Natural killer cell (primary cell): ENCODE data around the gene KRT37. TPM values are rescaled to one million over a fixed set of nuclear protein-coding genes. Genes with fewer than 3 reads are reported as not detected.

ENCODE experiments used
- ATAC-seq, 3 donors: fragments of 150-1000 bp in 2 of 3; fragments of 200-7000 bp in 1 of 3; cut with Tn5 transposase; 1 replicate in 1 of 3; 2 replicates in 2 of 3; pipeline ENCODE4 v1.10.0; 2021; ENCODE audit warnings: mild to moderate bottlenecking in 2 of 3, moderate library complexity in 2 of 3
- DNase-seq, 2 donors: peaks; one replicate each; pipeline versions ENCODE4 v3.0.0 to v3.0.0-alpha.2; 2013 to 2021; ENCODE audit warnings: mixed read lengths in 1 of 2
- H3K27ac ChIP-seq: one replicate; pipeline ENCODE4 v1.5.1; 2013; ENCODE audit warnings: mild to moderate bottlenecking, low read length
- H3K27me3 ChIP-seq: one replicate; pipeline ENCODE4 v1.6.1; 2013; ENCODE audit warnings: low read length; ENCODE audit not compliant: control insufficient read depth, insufficient read depth
- H3K36me3 ChIP-seq: one replicate; pipeline ENCODE4 v1.6.1; 2013; ENCODE audit warnings: low read length; ENCODE audit not compliant: control insufficient read depth, insufficient read depth
- H3K4me1 ChIP-seq: one replicate; pipeline ENCODE4 v1.6.1; 2013; ENCODE audit warnings: low read length; ENCODE audit not compliant: control insufficient read depth, insufficient read depth
- H3K4me3 ChIP-seq: one replicate; pipeline ENCODE4 v1.5.1; 2013; ENCODE audit warnings: low read length
- H3K9me3 ChIP-seq: one replicate; pipeline ENCODE4 v1.6.1; 2013; ENCODE audit warnings: low read length; ENCODE audit not compliant: control insufficient read depth, insufficient read depth
- H3K27ac Mint-ChIP-seq, 2 donors: one replicate each; pipeline ENCODE4 v1.8.0; 2022; ENCODE audit warnings: mild to moderate bottlenecking in 2 of 2, mixed read lengths in 2 of 2, moderate library complexity in 1 of 2
- H3K27me3 Mint-ChIP-seq, 2 donors: one replicate each; pipeline ENCODE4 v1.8.0; 2022; ENCODE audit warnings: low read depth in 2 of 2, mixed read lengths in 2 of 2
- H3K36me3 Mint-ChIP-seq: one replicate; pipeline ENCODE4 v1.8.0; 2022; ENCODE audit warnings: mixed read lengths
- H3K4me1 Mint-ChIP-seq, 2 donors: one replicate each; pipeline ENCODE4 v1.8.0; 2022; ENCODE audit warnings: mixed read lengths in 2 of 2
- H3K4me3 Mint-ChIP-seq: one replicate; pipeline ENCODE4 v1.8.0; 2022; ENCODE audit warnings: mild to moderate bottlenecking, moderate library complexity, mixed read lengths
- H3K9me3 Mint-ChIP-seq, 2 donors: one replicate each; pipeline ENCODE4 v1.8.0; 2022; ENCODE audit warnings: mixed read lengths in 2 of 2
- CTCF ChIP-seq: fragments of 200-600 bp; IDR thresholded peaks from one replicate; pipeline ENCODE4 v1.8.0; 2022; ENCODE audit warnings: antibody characterized with exemption
- WGBS: methylation state at CpG from one replicate; pipeline ENCODE4 v1.1.7; 2013; ENCODE audit warnings: missing lambda C conversion rate; ENCODE audit not compliant: insufficient coverage; 5-methylcytosine and 5-hydroxymethylcytosine counted together
- intact Hi-C: fragments of 100-400 bp; cut with micrococcal nuclease; formaldehyde crosslinking; loops from one replicate; pipeline ENCODE4 v1.14.2; 2022
- total RNA-seq, 4 donors: library from RNA; stranded (reverse); fragments of 120-200 nt in 1 of 4; gene quantifications; one replicate each; pipeline versions ENCODE4 v1.2.3 to v1.2.4, GENCODE V29; 2013 to 2022

Gene KRT37
- total RNA-seq, 3 donors from 2014 or later (not counting 1 experiment from before 2014, with no cell fraction given): not detected

- WGBS: 92% methylated on average over 10 of the region's 10 CpGs
- Mint-ChIP-seq H3K4me3 (no peak overlapping the region), H3K36me3 (no peaks in the 10 kb centered on the region), H3K27me3 (peaks cover 9 to 24% of the 10 kb centered on the region in 2 donors), H3K4me1 (no peaks in the 10 kb centered on the region), H3K27ac (no peak overlapping the region), H3K9me3 (no peaks in the 10 kb centered on the region)
- Histone ChIP-seq H3K27ac (no peak overlapping the region), H3K9me3 (no peaks in the 10 kb centered on the region), H3K27me3 (no peaks in the 10 kb centered on the region), H3K36me3 (no peaks in the 10 kb centered on the region), H3K4me1 (no peaks in the 10 kb centered on the region), H3K4me3 (no peak overlapping the region)
- DNase-seq (no peak), ATAC-seq (no peak)
- intact Hi-C loops: no loop called here
- TF ChIP-seq CTCF: no peak
Measured at GRCh38 chr17:41394254-41394996, 30.0 kb downstream of the KRT37 start.

- Histone ChIP-seq H3K36me3 (no peaks in the 10 kb centered on the region), H3K4me1 (no peaks in the 10 kb centered on the region), H3K4me3 (no peak overlapping the region), H3K27ac (no peak overlapping the region), H3K9me3 (no peaks in the 10 kb centered on the region), H3K27me3 (no peaks in the 10 kb centered on the region)
- DNase-seq (no peak), ATAC-seq (no peak)
- H3K4me3 Mint-ChIP-seq: no peak overlapping the region
- peaks cover 11 to 30% of the 10 kb centered on the region in 2 donors for H3K27me3 Mint-ChIP-seq
- no peaks in the 10 kb centered on the region for H3K9me3 Mint-ChIP-seq
- no peak overlapping the region for H3K27ac Mint-ChIP-seq
- TF ChIP-seq CTCF: no peak
- intact Hi-C loops: no loop called here
- 86% methylated on average over 10 of the region's 10 CpGs for WGBS
- no peaks in the 10 kb centered on the region for H3K4me1 Mint-ChIP-seq
- H3K36me3 Mint-ChIP-seq: no peaks in the 10 kb centered on the region
Measured at GRCh38 chr17:41393826-41394225, 30.6 kb downstream of the KRT37 start.

GRCh38 chr17:41393294-41393693, 31.1 kb downstream of the KRT37 start:
- Mint-ChIP-seq H3K36me3 (no peaks in the 10 kb centered on the region), H3K9me3 (no peaks in the 10 kb centered on the region), H3K4me3 (no peak overlapping the region), H3K4me1 (no peaks in the 10 kb centered on the region), H3K27me3 (peaks cover 11 to 35% of the 10 kb centered on the region in 2 donors), H3K27ac (no peak overlapping the region)
- 74% methylated on average over 5 of the region's 5 CpGs for WGBS
- no peaks in the 10 kb centered on the region for H3K27me3 ChIP-seq
- no peaks in the 10 kb centered on the region for H3K9me3 ChIP-seq
- intact Hi-C loops: no loop called here
- no peak for TF ChIP-seq CTCF
- H3K4me1 ChIP-seq: no peaks in the 10 kb centered on the region
- no peak overlapping the region for H3K27ac ChIP-seq
- DNase-seq: no peak
- H3K36me3 ChIP-seq: no peaks in the 10 kb centered on the region
- ATAC-seq: no peak
- no peak overlapping the region for H3K4me3 ChIP-seq

- ATAC-seq: no peak
- Mint-ChIP-seq H3K4me1 (no peaks in the 10 kb centered on the region), H3K27ac (no peak overlapping the region), H3K27me3 (peaks cover 8 to 41% of the 10 kb centered on the region in 2 donors), H3K36me3 (peaks cover 4% of the 10 kb centered on the region), H3K9me3 (no peaks in the 10 kb centered on the region), H3K4me3 (no peak overlapping the region)
- no peaks in the 10 kb centered on the region for H3K4me1 ChIP-seq
- no peak for DNase-seq
- H3K27ac ChIP-seq: no peak overlapping the region
- intact Hi-C loops: no loop called here
- no peak overlapping the region for H3K4me3 ChIP-seq
- H3K9me3 ChIP-seq: no peaks in the 10 kb centered on the region
- TF ChIP-seq CTCF: no peak
- no peaks in the 10 kb centered on the region for H3K27me3 ChIP-seq
- no peaks in the 10 kb centered on the region for H3K36me3 ChIP-seq
- no CpG with 5 or more reads among the region's 1 CpG for WGBS
Measured at GRCh38 chr17:41392278-41392677, 32.1 kb downstream of the KRT37 start.
